ENCODE results near the gene SYNE2.
"Not testable (repeated sequence)": the region's sequence is repeated elsewhere in the genome, so short reads cannot be mapped to it uniquely, and the experiment has no call there.

The SYNE2 gene

GRCh38 chr14:64012720-64013119 lies 159.9 kb downstream of the SYNE2 start:
- no peak overlapping the region for H3K4me3 ChIP-seq (ENCODE audit: low read depth, low read length)

GRCh38 chr14:64025479-64025878 lies 172.7 kb downstream of the SYNE2 start:
- no peak overlapping the region for H3K4me3 ChIP-seq (ENCODE audit: low read depth, low read length)

GRCh38 chr14:64026600-64026999 lies 173.8 kb downstream of the SYNE2 start:
- no peak overlapping the region for H3K4me3 ChIP-seq (ENCODE audit: low read depth, low read length)

- H3K4me3 ChIP-seq (ENCODE audit: low read depth, low read length): no peak overlapping the region
Observed at GRCh38 chr14:64035143-64035542, 182.3 kb downstream of the SYNE2 start.

- not testable (repeated sequence) for H3K4me3 ChIP-seq (ENCODE audit: low read depth, low read length)
Observed at GRCh38 chr14:64037869-64038745, 185.3 kb downstream of the SYNE2 start.

- H3K4me3 ChIP-seq (ENCODE audit: low read depth, low read length): no peak overlapping the region
Observed at GRCh38 chr14:64038841-64039542, 186.2 kb downstream of the SYNE2 start.

- no peak overlapping the region for H3K4me3 ChIP-seq (ENCODE audit: low read depth, low read length)
Observed at GRCh38 chr14:64040044-64040443, 187.2 kb downstream of the SYNE2 start.

GRCh38 chr14:64043296-64043695 lies 190.5 kb downstream of the SYNE2 start:
- H3K4me3 ChIP-seq (ENCODE audit: low read depth, low read length): not testable (repeated sequence)

GRCh38 chr14:64045091-64045490 lies 192.3 kb downstream of the SYNE2 start:
- no peak overlapping the region for H3K4me3 ChIP-seq (ENCODE audit: low read depth, low read length)

GRCh38 chr14:64049616-64050381 lies 197.0 kb downstream of the SYNE2 start:
- no peak overlapping the region for H3K4me3 ChIP-seq (ENCODE audit: low read depth, low read length)

- no peak overlapping the region for H3K4me3 ChIP-seq (ENCODE audit: low read depth, low read length)
Observed at GRCh38 chr14:64053694-64054669, 201.2 kb downstream of the SYNE2 start.

- H3K4me3 ChIP-seq (ENCODE audit: low read depth, low read length): no peak overlapping the region
Observed at GRCh38 chr14:64059454-64060198, 206.8 kb downstream of the SYNE2 start.

- H3K4me3 ChIP-seq (ENCODE audit: low read depth, low read length): no peak overlapping the region
Observed at GRCh38 chr14:64060199-64060545, 207.4 kb downstream of the SYNE2 start.

GRCh38 chr14:64060648-64061096 lies 207.9 kb downstream of the SYNE2 start:
- H3K4me3 ChIP-seq (ENCODE audit: low read depth, low read length): no peak overlapping the region

- H3K4me3 ChIP-seq (ENCODE audit: low read depth, low read length): no peak overlapping the region
Observed at GRCh38 chr14:64061115-64061514, 208.3 kb downstream of the SYNE2 start.

- no peak overlapping the region for H3K4me3 ChIP-seq (ENCODE audit: low read depth, low read length)
Observed at GRCh38 chr14:64061706-64062105, 208.9 kb downstream of the SYNE2 start.

- no peak overlapping the region for H3K4me3 ChIP-seq (ENCODE audit: low read depth, low read length)
Observed at GRCh38 chr14:64062381-64063115, 209.7 kb downstream of the SYNE2 start.

- H3K4me3 ChIP-seq (ENCODE audit: low read depth, low read length): no peak overlapping the region
Observed at GRCh38 chr14:64064447-64064846, 211.6 kb downstream of the SYNE2 start.

Data from iPS-11a (cell line).